AG08395 (cell line): ENCODE data around the gene TET2.

Experiments
- DNase-seq: peaks from one replicate; pipeline ENCODE4 v3.0.0; 2012; ENCODE audit warnings: mixed read lengths, low spot score

TET2 gene

GRCh38 chr4:105234582-105234981 is 87.9 kb downstream of the TET2 start:
- DNase-seq: no peak

- DNase-seq: no peak
Observed at GRCh38 chr4:105236202-105236915, 89.7 kb downstream of the TET2 start.

- no peak for DNase-seq
Observed at GRCh38 chr4:105236916-105237311, 90.2 kb downstream of the TET2 start.

GRCh38 chr4:105240037-105240436 is 93.4 kb downstream of the TET2 start:
- no peak for DNase-seq

- DNase-seq: no peak
Observed at GRCh38 chr4:105241451-105241850, 94.8 kb downstream of the TET2 start.

- DNase-seq: no peak
Observed at GRCh38 chr4:105243446-105243845, 96.8 kb downstream of the TET2 start.

- DNase-seq: peak; percentile 66
Observed at GRCh38 chr4:105246712-105247111, 100.0 kb downstream of the TET2 start.

GRCh38 chr4:105248613-105249012 is 101.9 kb downstream of the TET2 start:
- DNase-seq: no peak

- no peak for DNase-seq
Observed at GRCh38 chr4:105257817-105258495, 111.3 kb downstream of the TET2 start.

GRCh38 chr4:105265689-105266088 is 119.0 kb downstream of the TET2 start:
- no peak for DNase-seq

- no peak for DNase-seq
Observed at GRCh38 chr4:105267280-105267679, 120.6 kb downstream of the TET2 start.

GRCh38 chr4:105272002-105272401 is 125.3 kb downstream of the TET2 start:
- no peak for DNase-seq

- DNase-seq: no peak
Observed at GRCh38 chr4:105273230-105273629, 126.6 kb downstream of the TET2 start.

GRCh38 chr4:105274090-105274489 is 127.4 kb downstream of the TET2 start:
- DNase-seq: no peak

GRCh38 chr4:105274504-105274903 is 127.8 kb downstream of the TET2 start:
- DNase-seq: no peak

GRCh38 chr4:105276361-105277104 is 129.9 kb downstream of the TET2 start:
- no peak for DNase-seq

- DNase-seq: no peak
Observed at GRCh38 chr4:105277702-105278101, 131.0 kb downstream of the TET2 start.

GRCh38 chr4:105279314-105279713 is 132.6 kb downstream of the TET2 start:
- DNase-seq: no peak

- DNase-seq: peak; percentile 88
Observed at GRCh38 chr4:105280338-105281123, 133.9 kb downstream of the TET2 start.

- DNase-seq: no peak
Observed at GRCh38 chr4:105281124-105281415, 134.4 kb downstream of the TET2 start.

- DNase-seq: no peak
Observed at GRCh38 chr4:105282489-105282888, 135.8 kb downstream of the TET2 start.

- no peak for DNase-seq
Observed at GRCh38 chr4:105283501-105283900, 136.8 kb downstream of the TET2 start.
